RPMI8226 (cell line): ENCODE results near the gene GIMAP5.
"Not testable (repeated sequence)": the region's sequence is repeated elsewhere in the genome, so short reads cannot be mapped to it uniquely, and the experiment has no call there.

Experiments
- DNase-seq: peaks from one replicate; pipeline ENCODE4 v3.0.0-alpha.2; 2015

Gene GIMAP5

DNA sequence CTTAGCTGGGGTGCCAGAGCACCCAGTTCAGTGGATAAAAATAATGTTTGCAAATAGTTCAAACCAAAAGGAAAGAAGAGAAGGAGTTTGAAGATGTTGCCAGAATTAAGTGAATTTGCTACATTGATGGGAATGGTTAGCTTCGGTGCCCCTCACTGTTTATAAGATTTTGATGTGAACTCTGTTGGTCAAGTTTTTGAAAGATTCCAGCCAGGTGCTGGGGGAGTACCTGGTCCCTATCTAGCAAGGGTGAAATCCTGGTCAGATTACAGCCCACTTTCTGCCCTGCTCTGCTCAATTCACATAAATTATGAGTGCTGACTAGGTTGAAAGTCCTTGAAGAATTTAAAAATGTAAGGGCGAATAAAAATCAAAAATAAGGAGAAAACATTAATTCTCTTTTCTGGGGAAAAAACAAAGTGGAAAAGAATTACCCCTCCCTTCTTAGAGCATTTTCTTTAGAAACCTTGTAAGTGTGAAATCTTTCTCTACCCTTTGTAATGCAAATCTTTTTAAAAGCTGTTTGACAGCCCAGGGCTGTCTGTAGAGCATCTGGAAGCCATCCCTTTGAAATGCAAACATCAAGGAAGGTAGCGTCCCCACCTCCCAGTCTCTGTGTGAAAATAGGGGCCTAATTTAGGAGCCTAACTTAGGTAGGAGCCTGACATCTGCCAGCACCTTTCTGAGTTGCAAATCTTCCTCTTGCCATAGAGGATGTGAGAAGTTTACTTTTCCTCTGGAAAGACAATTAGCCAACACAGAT is 1.4 kb upstream of the GIMAP5 start:
- no peak for DNase-seq

GRCh38 chr7:150736864-150737263 is 354 bp upstream of the GIMAP5 start:
- DNase-seq = no peak

GRCh38 chr7:150738092-150738491 is 874 bp downstream of the GIMAP5 start:
- no peak for DNase-seq

DNA sequence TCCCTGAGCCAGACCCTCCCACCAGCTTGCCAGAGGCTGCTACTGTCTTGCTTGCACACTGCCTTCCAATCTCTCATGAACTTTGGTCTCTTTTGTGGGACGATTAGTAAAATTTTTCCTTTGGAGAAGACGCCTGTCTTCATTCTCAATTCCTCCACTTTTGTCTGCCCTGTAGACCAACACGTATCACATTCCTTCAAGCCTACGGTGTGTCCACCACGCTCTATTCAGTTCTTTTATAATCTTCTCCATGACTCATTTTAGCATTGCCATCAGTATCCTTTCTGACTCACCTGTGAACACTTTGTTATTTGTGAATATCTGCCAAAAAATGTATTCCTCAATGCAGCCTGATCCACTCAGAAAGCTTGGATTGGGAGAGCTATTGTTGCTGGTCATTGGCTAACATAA is 1.4 kb downstream of the GIMAP5 start:
- DNase-seq = no peak

GRCh38 chr7:150739033-150739432 is 1.8 kb downstream of the GIMAP5 start:
- no peak for DNase-seq

- DNase-seq = no peak
Measured at GRCh38 chr7:150740053-150740452, 2.8 kb downstream of the GIMAP5 start.

DNA sequence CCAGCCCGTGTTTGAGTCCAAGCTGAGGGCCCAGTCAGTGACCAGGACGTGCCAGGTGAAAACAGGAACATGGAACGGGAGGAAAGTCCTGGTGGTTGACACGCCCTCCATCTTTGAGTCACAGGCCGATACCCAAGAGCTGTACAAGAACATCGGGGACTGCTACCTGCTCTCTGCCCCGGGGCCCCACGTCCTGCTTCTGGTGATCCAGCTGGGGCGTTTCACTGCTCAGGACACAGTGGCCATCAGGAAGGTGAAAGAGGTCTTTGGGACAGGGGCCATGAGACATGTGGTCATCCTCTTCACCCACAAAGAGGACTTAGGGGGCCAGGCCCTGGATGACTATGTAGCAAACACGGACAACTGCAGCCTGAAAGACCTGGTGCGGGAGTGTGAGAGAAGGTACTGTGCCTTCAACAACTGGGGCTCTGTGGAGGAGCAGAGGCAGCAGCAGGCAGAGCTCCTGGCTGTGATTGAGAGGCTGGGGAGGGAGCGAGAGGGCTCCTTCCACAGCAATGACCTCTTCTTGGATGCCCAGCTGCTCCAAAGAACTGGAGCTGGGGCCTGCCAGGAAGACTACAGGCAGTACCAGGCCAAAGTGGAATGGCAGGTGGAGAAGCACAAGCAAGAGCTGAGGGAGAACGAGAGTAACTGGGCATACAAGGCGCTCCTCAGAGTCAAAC is 5.2 kb downstream of the GIMAP5 start:
- DNase-seq = no peak

GRCh38 chr7:150744041-150744656 is 6.9 kb downstream of the GIMAP5 start:
- DNase-seq = no peak

DNA sequence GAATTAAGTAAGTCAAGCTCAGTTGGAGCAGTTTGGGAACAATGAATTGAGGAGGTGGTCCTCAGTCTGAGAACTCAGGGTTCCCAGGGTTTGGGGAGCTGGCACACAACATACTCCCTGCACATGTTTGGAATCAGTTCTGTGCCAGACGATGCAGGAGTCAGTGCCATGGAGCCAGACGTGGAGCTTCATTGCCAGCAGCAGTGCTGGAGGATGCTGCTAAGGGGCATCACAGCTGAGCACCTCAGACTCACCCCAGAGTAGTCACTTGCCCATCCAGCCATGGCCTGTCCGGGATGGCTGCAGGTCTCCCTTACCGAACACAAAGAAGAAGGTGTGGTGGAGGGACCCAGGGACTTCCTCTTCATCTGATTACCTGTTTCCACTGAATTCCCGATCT is 7.9 kb downstream of the GIMAP5 start:
- no peak for DNase-seq

GRCh38 chr7:150745876-150746275 is 8.7 kb downstream of the GIMAP5 start:
- DNase-seq = no peak

DNA sequence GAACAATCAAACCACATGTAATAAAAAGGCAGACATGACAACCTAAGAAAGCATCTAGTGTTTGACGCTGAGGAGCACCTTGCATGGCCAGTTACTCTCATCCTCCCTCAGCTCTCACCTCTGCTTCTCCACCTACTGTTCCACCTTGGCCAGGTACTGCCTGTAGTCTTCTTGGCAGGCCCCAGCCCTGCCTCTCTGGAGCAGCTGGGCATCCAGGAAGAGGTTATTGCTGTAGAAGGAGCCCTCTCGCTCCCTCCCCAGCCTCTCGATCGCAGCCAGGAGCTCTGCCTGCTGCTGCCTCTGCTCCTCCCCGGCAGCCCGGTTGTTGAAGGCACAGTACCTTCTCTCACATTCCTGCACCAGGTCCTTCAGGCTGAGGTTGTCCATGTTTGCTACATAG is 9.7 kb downstream of the GIMAP5 start:
- DNase-seq = no peak

DNA sequence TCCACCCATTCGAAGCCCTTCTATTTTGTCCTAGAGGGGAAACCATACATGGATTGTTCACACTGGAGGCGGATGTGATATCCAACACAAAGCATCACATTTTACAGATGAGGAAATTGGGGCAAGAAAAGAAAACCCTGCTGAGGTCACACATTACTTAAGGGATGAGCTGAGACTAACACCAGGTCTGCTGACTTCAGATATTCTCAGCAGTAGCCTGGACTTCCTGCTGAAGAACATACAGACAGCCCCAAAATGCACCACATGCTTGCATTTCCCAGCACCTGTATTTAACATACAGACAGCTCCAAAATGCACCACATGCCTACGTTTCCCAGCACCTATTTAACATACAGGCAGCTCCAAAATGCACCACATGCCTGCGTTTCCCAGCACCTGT is 11.2 kb downstream of the GIMAP5 start:
- DNase-seq = no peak

DNA sequence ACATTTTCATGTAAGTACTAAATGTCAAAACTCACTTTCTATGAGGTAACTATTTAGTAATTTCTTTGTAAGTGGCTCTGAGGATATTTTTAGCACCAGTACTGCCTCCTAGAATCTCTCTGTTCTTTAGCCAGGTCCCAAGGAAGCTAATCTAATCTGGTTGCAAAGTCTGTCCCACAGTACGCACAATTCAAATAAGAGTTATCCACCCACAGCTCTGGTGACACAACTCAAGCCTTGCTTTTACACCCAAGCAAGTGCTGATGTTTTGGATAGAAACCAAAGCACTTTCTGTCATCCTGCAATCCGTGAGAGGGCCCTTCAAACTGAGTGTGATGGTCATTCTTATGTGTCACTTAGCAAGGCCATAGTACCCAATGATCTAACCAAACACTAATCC is 14.5 kb downstream of the GIMAP5 start:
- DNase-seq = no peak

DNA sequence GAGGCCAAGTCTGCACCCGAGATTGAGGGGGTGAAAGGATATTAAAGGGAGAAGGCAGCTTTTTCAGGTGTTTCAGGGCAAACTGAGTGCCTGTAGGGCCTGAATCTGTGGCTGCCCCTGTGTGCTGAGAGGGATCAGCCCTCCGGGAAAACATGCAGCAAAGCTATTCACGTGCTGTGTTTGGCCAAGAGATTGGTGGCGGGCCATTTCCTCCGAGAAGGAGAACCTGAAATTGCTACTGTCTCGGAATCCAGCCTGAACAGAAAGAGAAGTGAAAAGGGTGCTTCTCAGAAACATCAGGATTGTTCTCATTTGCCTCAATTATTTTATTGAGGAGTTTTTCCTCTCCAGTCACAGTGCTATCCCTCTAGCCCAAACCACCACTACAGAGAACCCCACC is 16.0 kb downstream of the GIMAP5 start:
- DNase-seq = peak; percentile 23

DNA sequence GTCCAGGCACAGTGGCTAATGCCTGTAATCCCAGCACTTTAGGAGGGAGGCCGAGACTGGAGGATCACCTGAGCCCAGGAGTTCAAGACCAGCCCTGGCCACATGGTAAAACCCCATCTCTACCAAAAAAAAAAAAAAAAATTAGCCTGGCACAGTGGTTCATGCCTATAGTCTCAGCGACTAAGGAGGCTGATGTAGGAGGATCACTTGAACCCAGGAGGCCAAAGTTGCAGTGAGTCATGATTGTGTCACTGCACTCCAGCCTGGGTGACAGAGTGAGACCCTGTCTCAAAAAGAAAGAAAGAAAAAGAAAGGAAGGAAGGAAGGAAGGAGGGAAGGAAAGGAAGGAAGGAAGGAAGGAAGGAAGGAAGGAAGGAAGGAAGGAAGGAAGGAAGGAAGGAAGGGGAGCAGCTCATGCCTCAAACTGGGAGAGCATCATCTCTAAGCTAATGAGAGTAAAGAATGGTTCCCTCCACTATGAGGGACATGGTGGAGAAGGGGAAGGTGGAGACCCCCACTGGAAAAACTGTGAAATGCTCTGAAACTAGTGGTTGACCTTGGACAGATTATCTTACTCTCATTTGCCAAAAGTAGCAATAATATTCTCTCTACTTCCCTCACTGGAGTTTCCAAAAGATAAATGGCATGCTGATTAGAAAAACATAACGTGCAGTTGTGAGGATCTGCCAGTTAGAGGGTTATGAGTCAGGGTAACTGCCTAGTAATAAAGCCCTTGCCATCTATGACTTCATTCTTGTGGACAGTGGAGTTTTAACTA is 16.8 kb downstream of the GIMAP5 start:
- DNase-seq = peak; percentile 42

GRCh38 chr7:150754951-150755350 is 17.7 kb downstream of the GIMAP5 start:
- no peak for DNase-seq

GRCh38 chr7:150755473-150756099 is 18.4 kb downstream of the GIMAP5 start:
- DNase-seq = no peak

- DNase-seq = no peak
Measured at GRCh38 chr7:150756166-150756565, 18.9 kb downstream of the GIMAP5 start.

- DNase-seq = peak; percentile 51
Measured at GRCh38 chr7:150756858-150757257, 19.6 kb downstream of the GIMAP5 start.

DNA sequence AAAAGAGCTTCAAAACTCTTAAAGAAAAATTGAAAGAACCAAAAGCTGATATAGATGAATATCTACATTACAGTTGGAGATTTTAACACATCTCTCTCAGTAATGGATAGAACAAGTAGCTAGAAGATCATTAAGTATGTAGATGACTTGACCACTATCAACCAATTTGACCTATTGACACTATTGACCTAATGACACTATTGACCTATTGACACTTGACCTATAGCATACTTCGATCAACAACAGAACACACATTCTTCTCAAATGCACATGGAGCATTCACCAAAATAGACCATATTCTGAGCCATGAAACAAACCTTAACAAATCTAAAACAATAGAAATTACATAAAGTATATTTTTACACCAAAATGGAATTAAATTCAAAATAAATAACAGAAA is 22.3 kb downstream of the GIMAP5 start:
- no peak for DNase-seq

- no peak for DNase-seq
Measured at GRCh38 chr7:150766334-150766709, 29.1 kb downstream of the GIMAP5 start.

- no peak for DNase-seq
Measured at GRCh38 chr7:150769768-150770167, 32.5 kb downstream of the GIMAP5 start.

DNA sequence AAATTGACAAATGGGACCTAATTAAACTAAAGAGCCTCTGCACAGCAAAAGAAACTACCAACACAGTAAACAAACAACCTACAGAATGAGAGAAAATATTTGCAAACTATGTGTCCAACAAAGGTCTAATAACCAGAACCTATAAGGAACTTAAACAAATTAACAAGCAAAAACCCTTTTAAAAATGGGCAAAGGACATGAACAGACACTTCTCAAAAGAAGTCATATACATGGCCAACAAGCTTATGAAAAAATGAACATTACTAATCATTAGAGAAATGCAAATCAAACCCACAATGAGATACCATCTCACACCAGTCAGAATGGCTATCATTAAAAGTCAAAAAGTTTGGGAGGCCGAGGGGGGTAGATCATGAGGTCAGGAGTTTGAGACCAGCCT is 36.9 kb downstream of the GIMAP5 start:
- DNase-seq = not testable (repeated sequence)
